Right renal cortex interstitium (tissue), 3 donors: Measurements from ENCODE around the gene COLQ. TPM values are rescaled to one million over a fixed set of nuclear protein-coding genes. Genes with fewer than 3 reads are reported as not detected.
"Not testable (repeated sequence)": the region's sequence is repeated elsewhere in the genome, so short reads cannot be mapped to it uniquely, and the experiment has no call there.

ENCODE experiments used
- DNase-seq, 3 donors: peaks; one replicate each; pipeline ENCODE4 v3.0.0-alpha.2; 2013; ENCODE audit warnings: low read depth in 3 of 3, low spot score in 2 of 3
- polyA plus RNA-seq, 3 donors: library from polyadenylated mRNA; unstranded; fragments of 120-200 nt; gene quantifications; one replicate each; pipeline ENCODE4 v1.2.1, GENCODE V29; 2013; ENCODE audit not compliant: insufficient read length in 3 of 3

Gene COLQ
- polyA plus RNA-seq, 3 donors, result 5.1 to 5.3 (median 5.1) TPM

GRCh38 chr3:15493436-15493835 is 28.1 kb downstream of the COLQ start:
- no peak for DNase-seq

- no peak for DNase-seq
Observed at GRCh38 chr3:15492847-15493360, 28.6 kb downstream of the COLQ start.

- no peak for DNase-seq
Observed at GRCh38 chr3:15491143-15491542, 30.4 kb downstream of the COLQ start.

GRCh38 chr3:15490158-15490557 is 31.3 kb downstream of the COLQ start:
- no peak for DNase-seq

GRCh38 chr3:15488002-15488401 is 33.5 kb downstream of the COLQ start:
- no peak for DNase-seq

GRCh38 chr3:15486979-15487378 is 34.5 kb downstream of the COLQ start:
- no peak for DNase-seq

GRCh38 chr3:15486020-15486419 is 35.5 kb downstream of the COLQ start:
- DNase-seq, result no peak

GRCh38 chr3:15484551-15484950 is 37.0 kb downstream of the COLQ start:
- DNase-seq, result not testable (repeated sequence)

- no peak for DNase-seq
Observed at GRCh38 chr3:15479400-15480224, 41.9 kb downstream of the COLQ start.

GRCh38 chr3:15478640-15478979 is 42.9 kb downstream of the COLQ start:
- no peak for DNase-seq

- no peak for DNase-seq
Observed at GRCh38 chr3:15477951-15478639, 43.4 kb downstream of the COLQ start.

GRCh38 chr3:15476378-15476777 is 45.1 kb downstream of the COLQ start:
- no peak for DNase-seq

GRCh38 chr3:15475161-15475560 is 46.3 kb downstream of the COLQ start:
- no peak for DNase-seq

GRCh38 chr3:15471861-15472260 is 49.6 kb downstream of the COLQ start:
- no peak for DNase-seq

GRCh38 chr3:15470849-15471248 is 50.7 kb downstream of the COLQ start:
- no peak for DNase-seq

- no peak for DNase-seq
Observed at GRCh38 chr3:15470261-15470660, 51.2 kb downstream of the COLQ start.

- no peak for DNase-seq
Observed at GRCh38 chr3:15467227-15468181, 54.0 kb downstream of the COLQ start.

GRCh38 chr3:15465876-15466585 is 55.5 kb downstream of the COLQ start:
- DNase-seq, result no peak

- DNase-seq, result no peak
Observed at GRCh38 chr3:15462451-15462850, 59.1 kb downstream of the COLQ start.

- DNase-seq, result no peak
Observed at GRCh38 chr3:15460891-15461531, 60.5 kb downstream of the COLQ start.
